Trophoblast cell (in vitro differentiated cells and primary cell): Measurements from ENCODE around the gene ELF2.
"Not testable (repeated sequence)": the region's sequence is repeated elsewhere in the genome, so short reads cannot be mapped to it uniquely, and the experiment has no call there.

Experiments
- DNase-seq, 2 donors: peaks; one replicate each; pipeline ENCODE4 v3.0.0-alpha.2; 2016
- H2AFZ ChIP-seq: 2 replicates; pipeline ENCODE4 v1.6.1; 2013; ENCODE audit warnings: low read length, moderate library complexity, mild to moderate bottlenecking; ENCODE audit not compliant: insufficient read depth, poor library complexity
- H2AK5ac ChIP-seq: 2 replicates; pipeline ENCODE4 v1.6.1; 2013; ENCODE audit warnings: mild to moderate bottlenecking, low read length
- H2BK120ac ChIP-seq: 2 replicates; pipeline ENCODE4 v1.6.1; 2013; ENCODE audit warnings: low read length, mild to moderate bottlenecking, moderate library complexity; ENCODE audit not compliant: insufficient read depth, poor library complexity
- H2BK12ac ChIP-seq: 2 replicates; pipeline ENCODE4 v1.6.1; 2013; ENCODE audit warnings: mild to moderate bottlenecking, low read length, moderate library complexity
- H2BK5ac ChIP-seq: 2 replicates; pipeline ENCODE4 v1.6.1; 2013; ENCODE audit warnings: low read length, low read depth, moderate library complexity, mild to moderate bottlenecking; ENCODE audit not compliant: poor library complexity
- H3K14ac ChIP-seq: 2 replicates; pipeline ENCODE4 v1.6.1; 2013; ENCODE audit warnings: mild to moderate bottlenecking, low read length
- H3K18ac ChIP-seq: 2 replicates; pipeline ENCODE4 v1.6.1; 2013; ENCODE audit warnings: mild to moderate bottlenecking, low read length
- H3K23ac ChIP-seq: 2 replicates; pipeline ENCODE4 v1.6.1; 2013; ENCODE audit warnings: low read length
- H3K27ac ChIP-seq: 2 replicates; pipeline ENCODE4 v1.5.1; 2013; ENCODE audit warnings: low read depth, mild to moderate bottlenecking, inconsistent platforms, low read length, moderate library complexity
- H3K27me3 ChIP-seq: 2 replicates; pipeline ENCODE4 v1.6.1; 2013; ENCODE audit warnings: inconsistent platforms, mild to moderate bottlenecking, low read length, moderate library complexity; ENCODE audit not compliant: insufficient read depth
- H3K36me3 ChIP-seq, 2 experiments: 1 replicate in 1 of 2; 2 replicates in 1 of 2; pipeline ENCODE4 v1.6.1; 2013; ENCODE audit warnings: low read length in 2 of 2, mild to moderate bottlenecking in 2 of 2, moderate library complexity in 1 of 2; ENCODE audit not compliant: insufficient read depth in 2 of 2, control insufficient read depth in 1 of 2
- H3K4ac ChIP-seq: 2 replicates; pipeline ENCODE4 v1.6.1; 2013; ENCODE audit warnings: low read depth, mild to moderate bottlenecking, low read length, moderate library complexity
- H3K4me1 ChIP-seq, 2 experiments: 1 replicate in 1 of 2; 2 replicates in 1 of 2; pipeline ENCODE4 v1.6.1; 2013; ENCODE audit warnings: low read length in 2 of 2, mild to moderate bottlenecking in 2 of 2, moderate library complexity in 1 of 2; ENCODE audit not compliant: insufficient read depth in 2 of 2, control insufficient read depth in 1 of 2
- H3K4me2 ChIP-seq: 2 replicates; pipeline ENCODE4 v1.6.1; 2013; ENCODE audit warnings: inconsistent platforms, mild to moderate bottlenecking, low read length, moderate library complexity
- H3K4me3 ChIP-seq: 2 replicates; pipeline ENCODE4 v1.5.1; 2013; ENCODE audit warnings: mild to moderate bottlenecking, low read depth, low read length, inconsistent platforms
- H3K79me1 ChIP-seq: one replicate; pipeline ENCODE4 v1.6.1; 2013; ENCODE audit warnings: low read length
- H3K79me2 ChIP-seq: 2 replicates; pipeline ENCODE4 v1.6.1; 2013; ENCODE audit warnings: low read length, mild to moderate bottlenecking; ENCODE audit not compliant: control insufficient read depth, insufficient read depth, poor library complexity
- H3K9ac ChIP-seq: 2 replicates; pipeline ENCODE4 v1.6.1; 2013; ENCODE audit warnings: mild to moderate bottlenecking, low read length
- H3K9me3 ChIP-seq: 2 replicates; pipeline ENCODE4 v1.6.1; 2013; ENCODE audit warnings: low read depth, mild to moderate bottlenecking, control low read depth, inconsistent platforms, low read length; ENCODE audit not compliant: insufficient read depth
- H4K12ac ChIP-seq: 2 replicates; pipeline ENCODE4 v1.6.1; 2013; ENCODE audit warnings: low read depth, mild to moderate bottlenecking, low read length, moderate library complexity
- H4K8ac ChIP-seq: 2 replicates; pipeline ENCODE4 v1.6.1; 2013; ENCODE audit warnings: low read depth, mild to moderate bottlenecking, low read length, moderate library complexity
- H4K91ac ChIP-seq: one replicate; pipeline ENCODE4 v1.6.1; 2013; ENCODE audit warnings: low read depth, mild to moderate bottlenecking, low read length, moderate library complexity
- WGBS: extraction: QIAGEN DNeasy Blood & Tissue Kit; methylation state at CpG from one replicate; pipeline ENCODE4 v1.1.7; 2013; ENCODE audit warnings: missing lambda C conversion rate; ENCODE audit not compliant: insufficient read length, insufficient coverage; ENCODE audit errors: extremely low coverage; 5-methylcytosine and 5-hydroxymethylcytosine counted together

The ELF2 gene

DNA sequence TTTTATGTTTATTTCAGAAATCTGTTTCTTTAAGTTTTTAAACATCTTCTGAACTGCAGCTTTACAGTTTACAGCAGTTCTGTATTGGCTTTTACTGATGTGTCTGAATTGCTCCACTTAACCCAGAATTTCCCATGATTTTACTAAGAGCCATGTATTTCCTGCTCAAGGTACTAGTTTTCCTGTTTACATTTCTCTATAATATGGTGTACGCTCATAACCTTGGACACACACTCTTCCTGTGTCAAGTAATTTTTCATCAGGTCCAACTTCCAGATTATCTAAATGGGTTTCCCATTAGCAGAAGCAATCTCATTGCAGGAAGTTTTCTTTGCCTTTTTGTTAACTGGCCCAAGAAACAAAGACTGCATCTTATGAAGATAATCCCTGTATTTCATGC, 12.3 kb downstream of the ELF2 start:
- H3K23ac ChIP-seq = no peak overlapping the region
- H3K9me3 ChIP-seq = no peaks in the 10 kb centered on the region
- H2BK5ac ChIP-seq = no peak overlapping the region
- no peaks in the 10 kb centered on the region for H3K79me1 ChIP-seq
- no peak overlapping the region for H3K4ac ChIP-seq
- no peak overlapping the region for H2AK5ac ChIP-seq
- H2BK120ac ChIP-seq = no peak overlapping the region
- no peak overlapping the region for H3K4me3 ChIP-seq
- no peak overlapping the region for H3K14ac ChIP-seq
- H3K36me3 ChIP-seq = no peaks in the 10 kb centered on the region
- DNase-seq = no peak
- H4K12ac ChIP-seq = no peak overlapping the region
- no peak overlapping the region for H4K8ac ChIP-seq
- peaks cover 0 to 3% of the 10 kb centered on the region in 2 experiments for H3K4me1 ChIP-seq
- no peak overlapping the region for H3K18ac ChIP-seq
- H3K9ac ChIP-seq = no peak overlapping the region
- H3K79me2 ChIP-seq = peaks cover 6% of the 10 kb centered on the region
- no peak overlapping the region for H2BK12ac ChIP-seq
- no peaks in the 10 kb centered on the region for H3K27me3 ChIP-seq
- no peak overlapping the region for H2AFZ ChIP-seq
- no peak overlapping the region for H4K91ac ChIP-seq
- H3K27ac ChIP-seq = no peak overlapping the region
- H3K4me2 ChIP-seq = no peak overlapping the region
- no CpG with 5 or more reads among the region's 1 CpG for WGBS

DNA sequence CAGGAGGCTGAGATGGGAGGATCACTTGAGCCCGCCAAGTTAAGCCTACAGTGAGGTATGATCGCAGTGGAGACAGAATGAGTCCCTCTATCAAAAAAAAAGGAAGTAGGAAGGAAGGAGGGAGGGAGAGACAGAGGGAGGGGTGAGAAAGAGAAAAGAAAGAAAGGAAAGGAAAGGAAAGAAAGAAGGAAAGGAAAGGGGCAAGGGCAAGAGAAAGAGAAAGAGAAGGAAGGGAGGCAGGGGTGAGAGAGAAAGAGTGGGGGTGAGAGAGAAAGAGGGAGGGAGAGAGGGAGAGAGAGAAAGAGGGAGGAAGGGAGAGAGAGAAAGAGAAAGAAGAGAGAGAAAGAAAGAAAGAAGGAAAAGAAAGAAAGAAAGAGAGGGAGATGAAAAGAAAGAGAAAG, 13.2 kb downstream of the ELF2 start:
- H3K4me1 ChIP-seq = peaks cover 0 to 5% of the 10 kb centered on the region in 2 experiments
- no peak overlapping the region for H3K4me2 ChIP-seq
- H3K23ac ChIP-seq = no peak overlapping the region
- H2AK5ac ChIP-seq = no peak overlapping the region
- H3K18ac ChIP-seq = no peak overlapping the region
- no peaks in the 10 kb centered on the region for H3K36me3 ChIP-seq
- no peaks in the 10 kb centered on the region for H3K79me1 ChIP-seq
- H2BK120ac ChIP-seq = no peak overlapping the region
- no peak overlapping the region for H3K4me3 ChIP-seq
- DNase-seq = no peak
- H2BK5ac ChIP-seq = no peak overlapping the region
- no peaks in the 10 kb centered on the region for H3K27me3 ChIP-seq
- H3K9me3 ChIP-seq = no peaks in the 10 kb centered on the region
- peak overlapping the region; percentile 83 for H3K4ac ChIP-seq
- H4K91ac ChIP-seq = no peak overlapping the region
- no peak overlapping the region for H3K9ac ChIP-seq
- H3K79me2 ChIP-seq = peaks cover 5% of the 10 kb centered on the region
- no peak overlapping the region for H2AFZ ChIP-seq
- WGBS = no CpG with 5 or more reads among the region's 2 CpGs
- H3K14ac ChIP-seq = no peak overlapping the region
- H3K27ac ChIP-seq = no peak overlapping the region
- no peak overlapping the region for H4K12ac ChIP-seq
- no peak overlapping the region for H2BK12ac ChIP-seq
- H4K8ac ChIP-seq = no peak overlapping the region

DNA sequence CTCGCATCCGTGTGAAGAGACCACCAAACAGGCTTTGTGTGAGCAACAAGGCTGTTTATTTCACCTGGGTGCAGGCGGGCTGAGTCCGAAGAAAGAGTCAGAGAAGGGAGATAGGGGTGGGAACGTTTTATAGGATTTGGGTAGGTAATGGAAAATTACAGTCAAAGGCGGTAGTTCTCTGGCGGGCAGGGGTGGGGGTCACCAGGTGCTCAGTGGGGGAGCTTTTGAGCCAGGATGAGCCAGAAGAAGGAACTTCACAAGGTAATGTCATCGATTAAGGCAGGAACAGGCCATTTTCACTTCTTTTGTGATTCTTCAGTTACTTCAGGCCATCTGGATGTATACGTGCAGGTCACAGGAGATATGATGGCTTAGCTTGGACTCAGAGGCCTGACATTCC, 19.0 kb downstream of the ELF2 start:
- H2BK12ac ChIP-seq, DNase-seq, H3K79me1 ChIP-seq, H3K14ac ChIP-seq, H2BK5ac ChIP-seq, H3K23ac ChIP-seq, H4K8ac ChIP-seq, H3K79me2 ChIP-seq, H3K9ac ChIP-seq, H3K27me3 ChIP-seq, H4K12ac ChIP-seq, H3K4me3 ChIP-seq, H3K36me3 ChIP-seq, H2AK5ac ChIP-seq, H3K27ac ChIP-seq, H3K4me2 ChIP-seq, H3K4ac ChIP-seq, H3K9me3 ChIP-seq, H2BK120ac ChIP-seq, H2AFZ ChIP-seq, H3K18ac ChIP-seq, H3K4me1 ChIP-seq, H4K91ac ChIP-seq: not testable (repeated sequence)
- no CpG with 5 or more reads among the region's 9 CpGs for WGBS

GRCh38 chr4:139154952-139155557, 22.0 kb downstream of the ELF2 start:
- Histone ChIP-seq H3K23ac (no peak overlapping the region), H2AK5ac (peak overlapping the region; percentile 41), H3K36me3 (no peaks in the 10 kb centered on the region), H3K9me3 (no peaks in the 10 kb centered on the region), H2BK120ac (peak overlapping the region; percentile 24), H4K91ac (peak overlapping the region; percentile 18), H3K18ac (peak overlapping the region; percentile 40), H3K79me1 (peaks cover 5% of the 10 kb centered on the region), H4K8ac (peak overlapping the region; percentile 9), H4K12ac (no peak overlapping the region), H3K79me2 (peaks cover 6% of the 10 kb centered on the region), H3K4me3 (no peak overlapping the region), H3K14ac (no peak overlapping the region), H2AFZ (no peak overlapping the region), H3K27ac (peak overlapping the region; percentile 23), H3K27me3 (no peaks in the 10 kb centered on the region), H2BK5ac (peak overlapping the region; percentile 6), H3K9ac (no peak overlapping the region), H2BK12ac (peak overlapping the region; percentile 35), H3K4ac (no peak overlapping the region), H3K4me2 (no peak overlapping the region), H3K4me1 (peaks cover 5 to 10% of the 10 kb centered on the region in 2 experiments)
- DNase-seq = no peak
- no CpG with 5 or more reads among the region's 5 CpGs for WGBS
